ENCODE results near the gene C3orf70.
"Not testable (repeated sequence)": the region's sequence is repeated elsewhere in the genome, so short reads cannot be mapped to it uniquely, and the experiment has no call there.

C3orf70 gene

DNA sequence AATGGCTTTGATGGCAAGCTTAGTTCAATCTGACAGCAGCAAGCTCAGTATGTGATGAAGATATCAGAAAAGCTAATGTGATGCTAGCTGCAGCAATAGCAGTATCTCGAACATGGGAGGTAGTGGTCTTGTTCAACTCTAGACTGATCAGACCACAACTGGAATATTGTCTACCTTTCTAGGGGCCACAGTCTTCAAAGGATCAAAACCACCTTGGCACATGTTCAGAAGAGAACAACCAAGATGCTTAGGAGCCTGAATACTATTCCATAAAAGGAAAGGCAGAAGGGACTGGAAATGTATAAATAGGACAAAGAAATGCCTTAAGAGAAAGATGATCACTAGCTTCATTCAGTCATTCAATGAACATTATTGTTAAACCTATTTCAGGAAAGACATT is 2.3 kb downstream of the C3orf70 start:
- DNase-seq, result no peak

DNA sequence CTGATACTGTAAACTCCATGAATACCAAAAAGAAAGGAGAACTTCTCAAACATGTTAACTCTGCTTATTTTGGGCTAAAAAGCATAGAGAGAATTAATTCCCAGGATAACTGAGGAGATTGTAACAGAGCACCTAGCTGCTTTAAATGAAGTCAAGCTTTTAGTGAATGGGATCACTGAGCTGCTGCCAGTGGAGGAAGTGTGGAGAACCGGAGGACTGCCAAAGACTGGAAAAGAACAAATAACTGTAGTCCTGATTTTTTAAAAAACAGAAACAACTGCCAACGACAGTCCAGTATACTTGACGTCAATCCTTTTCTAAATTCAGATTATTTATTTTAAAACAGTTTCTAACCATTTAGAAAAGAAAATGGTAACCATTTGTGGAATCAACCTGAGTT is 3.3 kb downstream of the C3orf70 start:
- no peak for DNase-seq

DNA sequence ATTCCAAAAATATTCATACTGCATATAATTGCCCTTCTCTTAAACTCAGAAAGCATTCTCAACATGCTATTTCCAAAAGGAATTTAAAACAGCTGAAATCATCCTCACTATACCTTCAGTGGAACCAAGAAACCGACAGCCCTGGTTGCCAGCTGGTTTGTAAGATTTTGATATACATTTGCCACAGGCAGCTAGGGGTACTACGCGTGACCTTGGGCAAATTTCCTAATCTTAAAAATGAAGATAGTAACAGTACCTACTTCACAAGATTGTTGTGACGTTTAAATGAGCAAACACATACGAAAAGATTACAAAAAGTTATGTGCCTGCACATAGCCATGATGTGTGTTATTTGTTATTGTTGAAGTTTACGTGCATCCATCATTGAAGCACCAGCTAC is 7.3 kb downstream of the C3orf70 start:
- DNase-seq, result no peak

DNA sequence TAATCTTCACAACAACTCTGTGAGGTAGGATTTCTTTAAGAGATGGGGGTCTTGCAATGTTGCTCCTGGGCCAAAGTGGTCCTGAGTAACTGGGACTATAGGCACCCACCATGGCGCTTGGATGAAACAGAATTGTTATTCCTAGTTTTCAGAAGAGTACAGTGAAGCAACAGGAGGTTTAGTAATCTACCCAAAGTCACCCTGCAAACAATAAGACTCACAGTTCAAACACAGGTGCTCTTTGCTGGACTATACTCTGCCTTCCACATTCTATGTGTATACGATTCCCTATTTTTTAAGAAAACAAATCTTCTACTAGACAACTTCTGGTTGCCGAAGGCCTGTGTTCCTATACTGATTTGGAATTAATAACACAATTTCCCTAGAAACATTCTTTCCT is 8.1 kb downstream of the C3orf70 start:
- DNase-seq, result no peak

GRCh38 chr3:185137821-185138220 is 15.0 kb downstream of the C3orf70 start:
- no peak for DNase-seq

- no peak for DNase-seq
Measured at GRCh38 chr3:185134509-185134908, 18.4 kb downstream of the C3orf70 start.

DNA sequence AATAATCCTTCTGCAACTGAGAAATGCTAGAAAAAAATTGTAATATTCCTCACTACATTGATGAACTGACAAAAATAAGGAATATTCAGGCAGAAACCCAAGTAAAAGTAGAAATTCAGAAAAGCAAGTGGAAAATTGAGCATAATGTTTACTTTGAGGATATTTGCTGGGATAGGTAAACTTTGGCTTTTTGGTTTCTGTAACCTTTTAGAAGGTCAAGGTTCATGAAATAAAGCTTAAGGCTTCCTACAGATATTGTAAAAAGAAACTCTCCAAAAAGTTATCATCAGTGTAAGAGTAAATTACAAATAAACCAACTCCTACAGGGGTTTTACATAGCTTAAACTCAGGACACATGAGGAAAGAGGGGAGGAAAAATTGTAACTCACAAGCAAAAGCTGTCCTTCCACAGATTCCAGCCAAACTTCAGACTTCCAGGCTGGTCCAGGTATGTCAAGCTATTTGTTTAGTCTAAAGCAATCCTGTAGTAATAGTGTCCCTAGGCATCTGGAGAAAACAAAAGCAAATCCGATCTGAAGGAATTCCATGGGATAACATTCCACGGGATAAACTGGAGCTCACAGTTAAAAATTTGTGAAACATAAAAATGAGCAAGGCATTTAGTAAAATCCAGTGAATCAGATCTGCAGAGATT is 21.1 kb downstream of the C3orf70 start:
- no peak for DNase-seq

GRCh38 chr3:185129083-185129482 is 23.8 kb downstream of the C3orf70 start:
- DNase-seq, result no peak

DNA sequence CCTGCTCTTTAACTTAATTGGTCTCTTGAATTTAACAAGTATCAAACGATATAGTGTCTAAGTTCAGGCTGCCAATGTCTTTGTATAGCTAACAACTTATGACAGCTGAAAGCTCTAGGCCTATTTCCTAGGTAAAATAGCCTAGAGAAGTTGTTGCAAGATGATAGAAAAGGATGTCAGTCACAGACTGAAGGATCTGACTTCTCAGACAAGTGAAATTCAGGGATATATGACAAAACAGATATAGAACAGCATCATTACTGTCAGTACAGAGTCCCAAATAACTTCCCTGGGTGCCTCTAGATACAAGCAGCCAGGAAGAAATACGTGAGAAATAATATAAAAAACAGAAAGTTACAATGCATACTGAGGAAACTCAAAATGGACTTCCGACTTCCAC is 26.7 kb downstream of the C3orf70 start:
- DNase-seq, result no peak

GRCh38 chr3:185120126-185120525 is 32.7 kb downstream of the C3orf70 start:
- DNase-seq, result no peak

DNA sequence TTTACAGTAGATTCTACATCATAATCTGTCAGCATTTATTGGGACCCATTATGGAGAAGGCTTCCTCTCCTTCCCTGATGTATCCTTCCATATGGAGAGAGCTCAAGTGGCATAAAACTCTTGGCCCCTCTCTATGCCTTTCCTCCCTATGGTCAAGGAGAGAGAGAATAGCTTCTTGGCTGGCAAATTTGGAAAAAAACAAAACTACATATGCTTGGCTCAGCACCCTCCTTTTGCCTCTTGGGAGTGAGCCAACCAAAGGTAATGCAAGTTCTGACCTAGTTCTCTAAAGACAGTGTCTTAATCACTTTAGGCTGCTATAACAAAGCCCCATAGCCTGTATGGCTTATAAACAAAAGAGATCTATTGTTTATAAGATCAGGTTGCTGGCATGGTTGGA is 37.5 kb downstream of the C3orf70 start:
- no peak for DNase-seq

DNA sequence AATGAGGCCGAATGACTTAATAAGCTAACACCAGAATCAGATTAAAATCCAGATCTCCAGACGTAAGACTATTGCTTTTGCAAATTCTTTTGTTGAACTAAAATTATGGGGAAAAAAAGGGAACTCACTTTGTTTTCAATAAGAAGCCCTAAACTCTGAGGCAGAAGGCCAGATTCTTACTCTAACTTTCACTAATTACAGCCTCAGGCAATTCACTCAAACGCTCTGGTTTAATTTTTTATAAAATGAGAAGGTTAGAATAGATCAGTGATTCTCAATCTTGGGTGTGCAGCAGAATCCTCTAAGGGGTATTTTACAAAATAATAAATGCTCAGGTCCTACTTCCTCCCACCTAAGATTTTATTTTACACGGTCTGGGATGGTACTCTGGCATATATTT is 38.1 kb downstream of the C3orf70 start:
- no peak for DNase-seq

DNA sequence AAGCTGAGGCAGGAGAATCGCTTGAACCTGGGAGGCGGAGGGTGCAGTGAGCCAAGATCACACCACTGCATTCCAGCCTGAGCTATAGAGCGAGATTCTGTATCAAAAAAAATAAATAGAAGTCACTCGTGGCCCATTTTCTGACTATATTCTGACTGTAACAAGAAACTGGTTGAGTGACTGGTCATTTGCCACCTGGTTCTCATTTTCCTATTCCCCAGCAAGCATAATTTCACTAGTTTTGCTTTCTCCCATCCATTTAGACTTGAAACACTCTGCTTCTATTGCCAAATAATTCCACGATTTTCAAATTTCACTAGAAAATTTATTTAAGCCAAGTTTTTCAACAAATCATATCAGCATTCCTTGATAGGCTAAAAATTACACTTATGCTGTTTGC is 40.7 kb downstream of the C3orf70 start:
- DNase-seq, result no peak

- DNase-seq, result not testable (repeated sequence)
Measured at GRCh38 chr3:185109012-185109411, 43.8 kb downstream of the C3orf70 start.

GRCh38 chr3:185106256-185106890 is 46.5 kb downstream of the C3orf70 start:
- not testable (repeated sequence) for DNase-seq

GRCh38 chr3:185103359-185104127 is 49.3 kb downstream of the C3orf70 start:
- no peak for DNase-seq

- no peak for DNase-seq
Measured at GRCh38 chr3:185094697-185095096, 58.2 kb downstream of the C3orf70 start.

- no peak for DNase-seq
Measured at GRCh38 chr3:185093116-185093515, 59.7 kb downstream of the C3orf70 start.

DNA sequence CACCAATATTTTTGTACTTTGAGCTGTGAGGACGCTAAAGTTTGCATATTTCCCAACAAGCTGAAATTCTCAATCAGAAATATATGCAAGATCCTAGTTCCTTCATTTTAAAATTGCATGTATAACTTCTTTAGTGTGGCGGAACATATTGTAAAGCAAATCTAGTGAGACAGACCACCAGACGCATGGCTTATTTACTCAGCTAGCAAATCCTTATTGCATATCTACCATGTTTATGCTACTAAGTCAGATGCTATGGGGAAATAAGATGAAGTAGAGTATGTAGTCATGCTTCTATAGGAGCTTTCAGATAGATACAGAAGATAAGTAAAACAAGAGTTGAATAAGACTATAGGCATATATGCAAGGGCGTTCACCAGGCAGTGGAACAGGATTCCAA is 62.0 kb downstream of the C3orf70 start:
- DNase-seq, result no peak

- no peak for DNase-seq
Measured at GRCh38 chr3:185089751-185090150, 63.1 kb downstream of the C3orf70 start.

DNA sequence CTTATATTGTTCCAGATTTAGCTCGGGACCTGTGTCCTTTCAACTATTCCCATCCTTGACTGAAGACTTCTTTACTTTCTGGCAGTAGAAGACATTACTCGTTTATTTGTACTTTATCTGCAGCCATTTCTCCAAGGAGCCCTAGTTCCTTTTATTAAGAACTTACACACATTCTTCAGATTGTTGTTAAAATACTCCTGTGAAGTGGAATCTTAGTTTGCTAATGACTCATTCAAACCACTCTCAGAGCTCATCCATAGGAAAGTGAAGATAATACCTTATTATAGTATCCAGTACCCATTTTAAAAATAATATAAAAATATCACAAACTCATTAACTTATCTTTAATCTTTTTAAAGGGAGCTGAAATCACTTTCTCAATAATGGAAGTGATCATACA is 63.5 kb downstream of the C3orf70 start:
- DNase-seq, result no peak

DNA sequence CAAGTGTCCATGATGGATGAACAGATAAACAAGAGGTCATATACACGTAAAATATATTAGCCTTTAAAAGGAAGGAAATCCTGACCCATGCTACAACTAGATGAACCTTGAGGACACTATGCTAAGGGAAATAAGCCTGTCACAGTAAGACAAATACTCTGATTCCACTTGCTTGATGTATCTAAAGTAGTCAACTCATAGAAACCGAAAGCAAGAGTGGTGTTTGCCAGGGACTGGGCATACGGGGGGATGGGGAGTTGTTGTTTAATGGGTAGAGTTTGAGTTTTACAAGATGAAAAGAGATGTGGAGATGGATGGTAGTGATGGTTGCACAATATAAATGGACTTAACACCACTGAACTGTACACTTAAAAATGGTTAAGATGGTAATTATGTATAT is 65.4 kb downstream of the C3orf70 start:
- no peak for DNase-seq

- no peak for DNase-seq
Measured at GRCh38 chr3:185084901-185085300, 68.0 kb downstream of the C3orf70 start.

DNA sequence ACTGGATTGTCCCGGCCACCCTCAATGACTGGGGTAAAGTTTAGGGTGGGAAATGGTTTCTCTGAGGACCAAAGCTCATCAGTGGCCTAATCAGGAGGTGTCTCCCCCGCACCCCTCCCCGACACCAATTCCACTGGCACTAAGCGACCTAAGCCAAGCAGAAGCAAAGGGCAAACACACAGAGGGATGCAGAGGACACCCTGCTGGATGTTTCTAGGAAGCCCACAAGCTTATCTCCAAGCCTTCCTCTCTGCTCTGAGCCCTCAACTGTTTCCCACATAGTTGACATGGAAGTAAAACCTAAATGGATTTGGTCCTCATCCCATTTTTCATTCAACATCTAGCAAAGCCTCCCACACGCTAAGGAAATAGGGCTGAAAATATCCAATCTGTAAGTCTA is 68.5 kb downstream of the C3orf70 start:
- no peak for DNase-seq
